ENCODE measurements around the gene LHFPL6.

DNA sequence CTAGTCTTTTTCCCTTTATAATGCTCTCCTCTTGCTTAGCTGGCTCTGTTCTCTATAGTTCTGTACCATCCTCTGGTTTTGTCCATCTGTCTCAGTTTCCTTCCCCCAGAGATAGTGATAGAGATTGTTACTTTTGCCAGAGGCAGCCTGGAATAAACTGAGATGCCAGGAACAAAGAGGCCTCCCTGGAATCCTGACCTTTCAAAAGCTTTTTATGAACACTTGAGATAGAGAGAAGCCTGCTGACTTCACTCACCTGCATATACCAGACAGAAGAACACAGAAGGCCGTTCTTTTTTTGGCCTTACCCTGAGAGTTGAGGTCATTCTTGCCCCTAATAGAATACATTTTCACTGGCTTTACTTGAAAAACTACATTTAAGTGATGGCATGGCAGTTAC lies 150.2 kb downstream of the LHFPL6 start:
- TF ChIP-seq CTCF (IDR thresholded peaks at IDR 0.05; ENCODE audit: low read length) (no peak), EZH2 (IDR thresholded peaks at IDR 0.05; ENCODE audit: borderline replicate concordance, low read length) (no peak)

Data from OCI-LY1 (cell line).